Panc1 (cell line): ENCODE results near the gene NUDT19. TPM values are rescaled to one million over a fixed set of nuclear protein-coding genes. Genes with fewer than 3 reads are reported as not detected.

Source experiments
- ATAC-seq: fragments of 200-7000 bp; cut with Tn5 transposase; 2 replicates; pipeline ENCODE4 v1.9.1; 2020; ENCODE audit warnings: mild to moderate bottlenecking, moderate library complexity
- BruUV-seq: library from RNA; stranded (reverse); fragments of 400-500 nt; replicated peaks from 2 replicates; lab custom pipeline; 2021; lab: Mats Ljungman, UMichigan
- CTCF ChIA-PET: fragments of 300-600 bp; sonication (Branson Sonifier 250); formaldehyde crosslinking; loops from one replicate; lab custom pipeline; 2022; ENCODE audit warnings: antibody characterized with exemption; lab: Charles Lee
- POLR2A ChIA-PET: fragments of 300-600 bp; sonication (Branson Sonifier 250); formaldehyde crosslinking; loops from one replicate; lab custom pipeline; 2022; ENCODE audit warnings: antibody characterized with exemption; lab: Charles Lee
- DNase-seq: peaks from one replicate; pipeline ENCODE4 v3.0.0-alpha.2; 2010; ENCODE audit warnings: low read depth, low spot score
- H3K27ac ChIP-seq: 2 replicates; pipeline ENCODE4 v1.5.1; 2011; ENCODE audit warnings: mild to moderate bottlenecking, low read length, inconsistent platforms
- H3K27me3 ChIP-seq: fragments of 200-500 bp; sonication (Bioruptor generic); 2 replicates; pipeline ENCODE4 v1.6.0; 2014; ENCODE audit warnings: low read length, inconsistent platforms; ENCODE audit not compliant: control insufficient read depth, insufficient read depth
- H3K36me3 ChIP-seq: fragments of 200-500 bp; sonication (Bioruptor generic); 2 replicates; pipeline ENCODE4 v1.5.1; 2014; ENCODE audit warnings: inconsistent platforms, mild to moderate bottlenecking, low read length, moderate library complexity; ENCODE audit not compliant: control insufficient read depth, insufficient read depth
- H3K4me1 ChIP-seq: 2 replicates; pipeline ENCODE4 v1.5.1; 2011; ENCODE audit warnings: inconsistent platforms, mild to moderate bottlenecking, low read length, moderate library complexity; ENCODE audit not compliant: control insufficient read depth, insufficient read depth
- H3K4me3 ChIP-seq, 2 experiments: 2 replicates each; pipeline ENCODE4 v1.5.1; 2011 to 2012; ENCODE audit warnings: low read depth in 2 of 2, low read length in 2 of 2, mild to moderate bottlenecking in 2 of 2, inconsistent platforms in 1 of 2, moderate library complexity in 1 of 2
- H3K9me3 ChIP-seq: fragments of 200-500 bp; sonication (Bioruptor generic); 2 replicates; pipeline ENCODE4 v1.5.1; 2014; ENCODE audit warnings: low read depth, mild to moderate bottlenecking, inconsistent platforms, low read length, moderate library complexity; ENCODE audit not compliant: control insufficient read depth, insufficient read depth
- CTCF ChIP-seq: fragments of 450-650 bp; IDR thresholded peaks from 2 replicates; pipeline ENCODE4 v1.5.1; 2017; ENCODE audit warnings: mild to moderate bottlenecking
- POLR2AphosphoS5 ChIP-seq: IDR thresholded peaks from 2 replicates; pipeline ENCODE4 v1.6.1; 2012; ENCODE audit warnings: mild to moderate bottlenecking, low read depth, low read length, moderate library complexity
- REST ChIP-seq, 2 experiments: IDR thresholded peaks; 2 replicates each; pipeline ENCODE4 v1.6.1; 2011 to 2012; ENCODE audit warnings: low read depth in 2 of 2, control low read depth in 1 of 2, low read length in 1 of 2, mild to moderate bottlenecking in 1 of 2, moderate library complexity in 1 of 2; ENCODE audit not compliant: insufficient read depth in 1 of 2
- SIN3A ChIP-seq: IDR thresholded peaks from 2 replicates; pipeline ENCODE4 v1.6.1; 2012; ENCODE audit warnings: low read depth, mild to moderate bottlenecking, low read length, moderate library complexity, borderline replicate concordance; ENCODE audit not compliant: insufficient read depth
- TCF7L2 ChIP-seq: IDR thresholded peaks from 2 replicates; pipeline ENCODE4 v1.6.1; 2011; ENCODE audit warnings: mild to moderate bottlenecking, low read depth, low read length, inconsistent platforms
- in situ Hi-C: cut with HindIII; loops from 2 replicates; pipeline ENCODE4 v1.10.0; 2016; ENCODE audit warnings: low sequenced_read_pairs, low pct_unique_long_range_greater_than_20kb
- intact Hi-C: fragments of 100-400 bp; cut with micrococcal nuclease; formaldehyde crosslinking; loops from one replicate; pipeline ENCODE4 v1.10.0; 2022; ENCODE audit not compliant: unreplicated experiment
- total RNA-seq: library from RNA; stranded (reverse); gene quantifications from one replicate; pipeline ENCODE4 v1.2.1, GENCODE V29; 2021; ENCODE audit not compliant: unreplicated experiment

The NUDT19 gene
- total RNA-seq, 1 experiment from 2014 or later, result 41.4 TPM

GRCh38 chr19:32717496-32717895 is 25.9 kb downstream of the NUDT19 start:
- intact Hi-C loops, result no loop called here
- no peak for DNase-seq
- ChIA-PET POLR2A (no interaction called here), CTCF (no interaction called here)
- Histone ChIP-seq H3K4me1 (no peaks in the 10 kb centered on the region), H3K27ac (no peak overlapping the region), H3K9me3 (no peaks in the 10 kb centered on the region), H3K27me3 (no peaks in the 10 kb centered on the region), H3K4me3 (no peak overlapping the region), H3K36me3 (peaks cover 8% of the 10 kb centered on the region; the same call in 1 of the 2 replicates)
- BruUV-seq, result no TSS peak
- no peak for TF ChIP-seq POLR2AphosphoS5
- TF ChIP-seq TCF7L2, result no peak
- no peak for TF ChIP-seq CTCF
- no peak for TF ChIP-seq SIN3A
- no peak for TF ChIP-seq REST (IDR thresholded peaks at IDR 0.05; ENCODE audit: insufficient read depth in 1 of 2, low read depth in 2 of 2, low read length in 1 of 2)
- ATAC-seq, result 0 out of 2 replicates have a peak, but pooled peaks have one; percentile 36
- in situ Hi-C loops, result no loop called here

GRCh38 chr19:32718286-32718685 is 26.7 kb downstream of the NUDT19 start:
- Histone ChIP-seq H3K27me3 (no peaks in the 10 kb centered on the region), H3K4me3 (no peak overlapping the region), H3K27ac (no peak overlapping the region), H3K9me3 (no peaks in the 10 kb centered on the region), H3K4me1 (no peaks in the 10 kb centered on the region), H3K36me3 (peaks cover 5% of the 10 kb centered on the region; the same call in 1 of the 2 replicates)
- 0 out of 2 replicates have a peak, but pooled peaks have one; percentile 40 for TF ChIP-seq POLR2AphosphoS5
- no peak for TF ChIP-seq SIN3A
- ATAC-seq (no peak), DNase-seq (no peak)
- ChIA-PET CTCF (interaction anchor here (0.6 kb wide), 1 partner anchor 73 kb away, joined by 4 read pairs; no protein-coding TSS in a partner anchor), POLR2A (interaction anchor here (0.6 kb wide), 1 partner anchor 309 kb away, joined by 11 read pairs; no protein-coding TSS in a partner anchor)
- intact Hi-C loops (no loop called here), in situ Hi-C loops (no loop called here)
- no TSS peak for BruUV-seq

GRCh38 chr19:32719611-32720059 is 28.0 kb downstream of the NUDT19 start, which contains the start of gene TDRD12:
TDRD12 (plus strand) TSS chr19:32719767; CDS start chr19:32720073, 306 bp downstream.
- peak; percentile 41; the same call in 1 of the 2 replicates for TF ChIP-seq CTCF
- TF ChIP-seq TCF7L2, result no peak
- Histone ChIP-seq H3K36me3 (no peaks in the 10 kb centered on the region), H3K4me3 (no peak within 1 kb of the TSS), H3K27ac (no peak within 1 kb of the TSS), H3K4me1 (no peaks in the 10 kb centered on the region), H3K9me3 (no peaks in the 10 kb centered on the region), H3K27me3 (no peaks in the 10 kb centered on the region)
- no TSS peak for BruUV-seq
- ChIA-PET POLR2A (no interaction called here), CTCF (no interaction called here)
- in situ Hi-C loops (no loop called here), intact Hi-C loops (no loop called here)
- ATAC-seq (peak; percentile 55; the same call in 1 of the 2 replicates), DNase-seq (no peak)
